ENCODE data around the gene RPP25L. TPM values are rescaled to one million over a fixed set of nuclear protein-coding genes. Genes with fewer than 3 reads are reported as not detected.

The RPP25L gene
- total and polyA plus RNA-seq, 2 of the 4 experiments (the other 2 are of a cell fraction): 20.4 to 26.3 TPM

DNA sequence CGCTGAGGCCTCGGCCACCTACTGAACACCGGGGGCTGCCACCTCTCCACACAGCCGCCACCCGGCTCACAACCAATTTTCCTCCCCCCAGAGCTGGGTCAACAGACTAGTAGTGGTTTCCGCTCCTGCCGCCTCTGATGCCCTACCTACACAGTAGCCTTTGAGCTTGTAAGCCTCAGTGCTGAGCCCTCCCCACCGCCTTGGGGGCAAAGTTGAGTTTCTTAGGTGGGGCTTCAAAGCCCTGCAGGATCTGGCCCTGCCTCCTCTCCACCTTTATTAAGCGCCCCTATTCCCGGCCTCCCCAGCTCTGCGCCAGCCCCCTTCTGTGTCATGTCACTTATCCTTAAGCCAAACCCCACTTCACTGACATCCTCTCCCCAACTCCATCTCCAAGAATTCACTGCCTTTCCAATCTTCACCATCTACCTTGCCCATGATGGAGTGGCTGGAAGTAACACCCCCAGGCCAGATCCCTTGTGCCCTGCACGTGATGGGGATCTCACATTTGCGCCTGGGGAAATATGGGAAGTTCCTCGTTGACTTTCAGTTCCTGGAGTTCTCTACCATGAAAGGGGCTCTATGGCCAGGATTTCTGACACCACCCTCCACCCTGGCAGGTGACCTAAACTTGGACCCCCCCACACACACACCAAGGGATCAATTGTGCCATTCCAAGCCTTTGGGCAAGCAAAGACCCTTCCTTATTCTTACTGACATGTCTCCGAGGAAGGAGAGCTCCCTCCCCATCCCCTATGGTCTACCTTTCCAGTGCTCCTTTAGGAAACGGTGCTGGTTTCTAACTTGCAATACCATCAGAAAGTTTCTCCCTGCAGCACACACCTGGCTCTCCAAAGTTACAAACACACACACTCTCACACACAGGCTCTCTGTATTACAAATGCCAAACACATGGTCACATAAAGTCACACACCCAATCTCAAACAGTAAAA lies 19.7 kb downstream of the RPP25L start (continued):
- no peak for TF ChIP-seq USF2 (IDR thresholded peaks at IDR 0.05; ENCODE audit: low read depth, low read length)

- Histone ChIP-seq H3K14ac (replicated peaks; ENCODE audit: low read depth, low read length) (no peak overlapping the region), H2AK9ac (replicated peaks; ENCODE audit: low read depth, low read length, poor library complexity) (no peak overlapping the region), H4K8ac (ENCODE audit: low read depth in 2 of 2, low read length in 2 of 2) (no peak overlapping the region), H3K56ac (ENCODE audit: extremely low read depth, insufficient read depth, low read length) (no peak overlapping the region), H3K4me3 (ENCODE audit: insufficient read depth, low read depth, low read length) (no peak overlapping the region), H3K27me3 (ENCODE audit: control insufficient read depth, insufficient read depth, low read length) (peaks cover 85% of the 10 kb centered on the region), H3K79me1 (ENCODE audit: low read depth in 1 of 2, low read length in 2 of 2) (no peaks in the 10 kb centered on the region), H3K9me1 (ENCODE audit: insufficient read depth, low read length) (no peaks in the 10 kb centered on the region), H3K36me3 (ENCODE audit: control insufficient read depth, insufficient read depth, low read length) (no peaks in the 10 kb centered on the region), H4K91ac (ENCODE audit: insufficient read depth, low read depth, low read length) (no peak overlapping the region), H2BK5ac (ENCODE audit: low read depth, low read length, poor library complexity, severe bottlenecking) (no peak overlapping the region), H3K4ac (ENCODE audit: low read depth, low read length) (no peak overlapping the region), H3K4me2 (ENCODE audit: low read depth, low read length) (no peak overlapping the region), H4K5ac (ENCODE audit: low read depth, low read length) (no peak overlapping the region), H3K4me1 (ENCODE audit: control insufficient read depth, insufficient read depth, low read length) (no peaks in the 10 kb centered on the region; the same call in 1 of the 2 replicates), H3K9me3 (ENCODE audit: control insufficient read depth, insufficient read depth, low read length) (no peaks in the 10 kb centered on the region), H2BK15ac (ENCODE audit: low read depth, low read length) (no peak overlapping the region), H2AK5ac (ENCODE audit: low read depth, low read length) (no peak overlapping the region), H3K27ac (ENCODE audit: insufficient read depth, low read length) (no peak overlapping the region), H2BK20ac (ENCODE audit: low read depth, low read length) (no peak overlapping the region), H3K9ac (ENCODE audit: low read depth, low read length) (no peak overlapping the region), H4K20me1 (ENCODE audit: insufficient read depth, low read length) (peaks cover 8% of the 10 kb centered on the region; the same call in 1 of the 2 replicates), H2AFZ (replicated peaks; ENCODE audit: low read length, poor library complexity) (peak overlapping the region; percentile 79), H2BK120ac (ENCODE audit: low read depth, low read length) (no peak overlapping the region), H3K23ac (ENCODE audit: low read depth, low read length) (no peak overlapping the region), H3K18ac (ENCODE audit: low read depth, low read length) (no peak overlapping the region)
- peak; percentile 60 for DNase-seq
- ATAC-seq (ENCODE audit: low read depth): peak; percentile 97
- BruUV-seq (replicated peaks): no TSS peak
- CTCF ChIA-PET: interaction anchor here (0.6 to 3.3 kb wide), 17 partner anchors 10 to 541 kb away, joined by 3 to 35 read pairs (median 4); no protein-coding TSS in a partner anchor
- POLR2A ChIA-PET (ENCODE audit: unreplicated experiment): interaction anchor here (0.6 to 1.3 kb wide), 2 partner anchors 48 to 187 kb away, joined by 3 to 5 read pairs; no protein-coding TSS in a partner anchor
- in situ Hi-C loops (cut with MboI; ENCODE audit: low sequenced_read_pairs) (no loop called here), intact Hi-C loops (cut with micrococcal nuclease) (loop anchor here (1.0 kb wide), 2 partner anchors 43 to 154 kb away; no protein-coding TSS in a partner anchor), dilution Hi-C loops (cut with HindIII; ENCODE audit: low sequenced_read_pairs, unreplicated experiment) (no loop called here)
- WGBS, 2 experiments (ENCODE audit: extremely low coverage in 2 of 2, insufficient read length in 1 of 2): 12% methylated on average over 28 of the region's 60 CpGs; no CpG with 5 or more reads in 1 of the 2 experiments
- TF ChIP-seq MXI1 (IDR thresholded peaks at IDR 0.05; ENCODE audit: borderline replicate concordance, low read depth, low read length) (no peak), ELK1 (IDR thresholded peaks at IDR 0.05; ENCODE audit: borderline replicate concordance, low read depth, low read length) (no peak), BHLHE40 (IDR thresholded peaks at IDR 0.05; ENCODE audit: low read depth, low read length) (0 out of 2 replicates have a peak, but pooled peaks have one; percentile 2), CEBPB (IDR thresholded peaks at IDR 0.05; ENCODE audit: low read depth, low read length) (no peak), MAFK (IDR thresholded peaks at IDR 0.05; ENCODE audit: low read depth, low read length) (no peak), RFX5 (IDR thresholded peaks at IDR 0.05; ENCODE audit: low read depth, low read length) (no peak), MAZ (IDR thresholded peaks at IDR 0.05; ENCODE audit: borderline replicate concordance, low read depth, low read length) (peak; percentile 54; the same call in 1 of the 2 replicates), RAD21 (IDR thresholded peaks at IDR 0.05; ENCODE audit: low read length) (peak; percentile 92)
Measured at GRCh38 chr9:34591248-34591916, 20.5 kb downstream of the RPP25L start.

Data from IMR-90 (cell line).